Activated CD4-positive, alpha-beta T cell treated with anti-CD3 and anti-CD28 coated beads for 24 hours (primary cell): Measurements from ENCODE around the gene PROKR1.

Experiments
- DNase-seq, 2 donors: peaks; one replicate each; pipeline ENCODE4 v3.0.0-alpha.2; 2020; ENCODE audit warnings: low read depth in 2 of 2

The PROKR1 gene

DNA sequence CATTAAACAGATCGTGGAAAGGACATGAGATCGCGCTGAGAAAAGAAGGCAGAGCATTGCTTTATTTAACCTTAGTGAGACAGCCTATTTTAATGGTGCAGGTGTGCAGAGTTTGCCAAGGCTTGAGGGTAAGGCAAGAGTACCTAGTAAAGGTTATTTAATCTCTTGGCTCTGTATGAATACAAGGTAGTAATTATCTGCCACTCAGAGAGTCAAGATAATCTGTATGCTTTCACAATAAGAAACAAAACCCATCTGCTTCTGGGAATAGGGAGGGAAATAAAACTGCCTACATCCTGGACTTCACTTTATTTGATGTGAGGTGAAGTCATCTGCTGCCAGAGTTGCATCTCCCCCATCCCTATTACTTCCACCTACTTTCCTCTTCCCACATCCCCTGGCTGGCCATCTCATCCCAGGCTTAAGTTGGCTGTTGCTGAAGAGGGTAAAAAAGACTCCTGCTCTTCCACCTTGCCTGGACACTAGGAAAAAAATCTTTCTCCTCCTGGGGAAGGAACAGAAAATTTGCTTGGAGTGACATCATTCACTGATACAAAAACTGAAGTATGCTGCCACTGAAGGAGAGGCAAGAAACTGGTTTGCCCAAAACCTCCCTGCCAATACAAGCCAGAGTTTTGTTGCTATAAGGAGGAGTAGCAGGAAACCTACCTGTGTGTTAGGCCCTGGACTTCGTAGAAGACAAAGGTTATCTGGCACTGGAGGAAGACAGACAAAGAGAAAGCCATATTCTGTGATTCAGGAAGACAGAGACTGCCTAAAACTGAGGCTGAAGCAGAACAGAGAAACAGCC, 55.4 kb downstream of the PROKR1 start:
- DNase-seq = no peak

DNA sequence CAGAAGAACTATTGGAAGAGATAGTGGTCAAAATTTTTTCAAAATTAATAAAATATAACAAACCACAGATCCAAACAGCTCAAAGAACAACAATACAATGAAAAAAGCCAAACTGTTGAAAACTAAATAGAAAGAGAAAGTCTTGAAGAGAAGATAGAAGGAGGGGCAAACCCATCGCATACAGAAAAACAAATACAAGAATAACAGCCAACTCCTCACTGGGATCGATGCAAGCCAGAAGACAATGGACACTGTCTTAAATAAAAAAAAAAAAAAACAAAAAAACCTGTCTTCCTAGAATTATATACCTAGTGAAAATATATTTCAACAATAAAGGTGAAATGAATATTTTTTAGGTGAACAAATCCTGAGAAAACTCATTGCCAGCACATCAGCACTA, 57.2 kb downstream of the PROKR1 start:
- DNase-seq = no peak

DNA sequence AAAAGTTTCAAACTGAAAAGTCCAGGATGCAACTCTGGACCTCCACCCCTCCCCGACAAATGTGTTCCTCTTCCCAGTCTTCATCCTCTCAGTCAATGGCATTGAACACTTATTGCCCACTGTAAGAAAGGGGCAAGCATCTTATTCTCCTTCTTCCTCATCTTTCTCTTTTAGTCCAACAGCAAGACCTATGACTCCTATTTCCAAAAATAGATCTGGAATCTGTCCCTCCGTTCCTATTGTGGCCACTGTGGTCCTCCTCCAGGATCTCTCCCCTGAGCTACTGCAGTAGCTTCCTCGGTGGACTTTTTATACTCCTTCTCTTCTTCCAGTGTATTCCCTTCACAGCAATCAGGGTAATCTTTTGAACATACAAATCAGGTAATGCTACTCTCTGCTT, 63.3 kb downstream of the PROKR1 start:
- DNase-seq = no peak
